ENCODE data around the gene MATR3. TPM values are rescaled to one million over a fixed set of nuclear protein-coding genes. Genes with fewer than 3 reads are reported as not detected.

MATR3 gene
- total and polyA plus RNA-seq, 7 experiments from 2014 or later = 219 to 379 (median 291) TPM

GRCh38 chr5:139283252-139284166 lies 10.0 kb upstream of the MATR3 start:
- Mint-ChIP-seq H3K27ac (peak overlapping the region in 1 of 9 donors; percentile 3), H3K27me3 (no peaks in the 10 kb centered on the region), H3K36me3 (peaks cover 15 to 32% (median 25%) of the 10 kb centered on the region in 5 donors), H3K9me3 (peaks cover 0 to 3% (median 0%) of the 10 kb centered on the region in 11 donors), H3K4me1 (peaks cover 0 to 16% (median 4%) of the 10 kb centered on the region in 7 donors), H3K4me3 (no peak overlapping the region)
- Histone ChIP-seq H3K4me3 (ENCODE audit: low read length) (no peak overlapping the region), H3K4me1 (ENCODE audit: control insufficient read depth in 2 of 2, insufficient read depth in 2 of 2, low read length in 2 of 2) (no peaks in the 10 kb centered on the region), H3K36me3 (ENCODE audit: control insufficient read depth in 2 of 3, insufficient read depth in 3 of 3, low read length in 3 of 3) (peaks cover 0 to 28% (median 0%) of the 10 kb centered on the region in 3 experiments), H3K27me3 (ENCODE audit: control insufficient read depth in 2 of 2, insufficient read depth in 2 of 2, low read length in 2 of 2) (no peaks in the 10 kb centered on the region), H3K27ac (ENCODE audit: low read depth, low read length) (no peak overlapping the region), H3K9me3 (ENCODE audit: control insufficient read depth in 2 of 3, low read length in 3 of 3) (no peaks in the 10 kb centered on the region)
- DNase-seq = no peak
- POLR2A ChIA-PET = interaction anchor here (1.0 kb wide), 1 partner anchor 10 kb away, joined by 4 read pairs; no protein-coding TSS in a partner anchor
- intact Hi-C loops (cut with micrococcal nuclease) = no loop called here
- ATAC-seq = no peak
- CTCF ChIA-PET = no interaction called here

GRCh38 chr5:139284295-139284694 lies 9.2 kb upstream of the MATR3 start:
- H3K9me3 ChIP-seq (ENCODE audit: control insufficient read depth in 2 of 3, low read length in 3 of 3) = no peaks in the 10 kb centered on the region
- H3K36me3 ChIP-seq (ENCODE audit: control insufficient read depth in 2 of 3, insufficient read depth in 3 of 3, low read length in 3 of 3) = peaks cover 0 to 24% (median 0%) of the 10 kb centered on the region in 3 experiments
- Mint-ChIP-seq H3K36me3 (peaks cover 15 to 32% (median 23%) of the 10 kb centered on the region in 5 donors), H3K4me3 (no peak overlapping the region), H3K27ac (no peak overlapping the region), H3K9me3 (peaks cover 0 to 3% (median 0%) of the 10 kb centered on the region in 11 donors), H3K27me3 (no peaks in the 10 kb centered on the region), H3K4me1 (peaks cover 0 to 19% (median 4%) of the 10 kb centered on the region in 7 donors)
- H3K4me1 ChIP-seq (ENCODE audit: control insufficient read depth in 2 of 2, insufficient read depth in 2 of 2, low read length in 2 of 2) = no peaks in the 10 kb centered on the region
- ATAC-seq = no peak
- intact Hi-C loops (cut with micrococcal nuclease) = no loop called here
- H3K27ac ChIP-seq (ENCODE audit: low read depth, low read length) = no peak overlapping the region
- H3K4me3 ChIP-seq (ENCODE audit: low read length) = no peak overlapping the region
- POLR2A ChIA-PET = interaction anchor here (0.7 to 1.3 kb wide), 3 partner anchors 9 to 211 kb away, joined by 5 to 6 read pairs (median 6); partner anchors contain the start of gene MATR3
- no peak for DNase-seq
- CTCF ChIA-PET = no interaction called here
- no peaks in the 10 kb centered on the region for H3K27me3 ChIP-seq (ENCODE audit: control insufficient read depth in 2 of 2, insufficient read depth in 2 of 2, low read length in 2 of 2)

- ChIA-PET CTCF (interaction anchor here (0.9 kb wide), 1 partner anchor 106 kb away, joined by 3 read pairs; no protein-coding TSS in a partner anchor), POLR2A (interaction anchor here (2.0 kb wide), 1 partner anchor 46 kb away, joined by 6 read pairs; no protein-coding TSS in a partner anchor)
- Mint-ChIP-seq H3K9me3 (peaks cover 0 to 3% (median 0%) of the 10 kb centered on the region in 11 donors), H3K36me3 (peaks cover 15 to 32% (median 23%) of the 10 kb centered on the region in 5 donors), H3K4me3 (no peak overlapping the region), H3K27ac (peak overlapping the region in 2 of 9 donors; percentile 11 to 43), H3K4me1 (peaks cover 0 to 18% (median 4%) of the 10 kb centered on the region in 7 donors), H3K27me3 (no peaks in the 10 kb centered on the region)
- Histone ChIP-seq H3K4me1 (ENCODE audit: control insufficient read depth in 2 of 2, insufficient read depth in 2 of 2, low read length in 2 of 2) (no peaks in the 10 kb centered on the region), H3K27ac (ENCODE audit: low read depth, low read length) (no peak overlapping the region), H3K4me3 (ENCODE audit: low read length) (no peak overlapping the region), H3K36me3 (ENCODE audit: control insufficient read depth in 2 of 3, insufficient read depth in 3 of 3, low read length in 3 of 3) (peaks cover 0 to 17% (median 0%) of the 10 kb centered on the region in 3 experiments), H3K9me3 (ENCODE audit: control insufficient read depth in 2 of 3, low read length in 3 of 3) (no peaks in the 10 kb centered on the region), H3K27me3 (ENCODE audit: control insufficient read depth in 2 of 2, insufficient read depth in 2 of 2, low read length in 2 of 2) (no peaks in the 10 kb centered on the region)
- DNase-seq (no peak), ATAC-seq (no peak)
- intact Hi-C loops (cut with micrococcal nuclease) = loop anchor here in 1 of 2 donors (5.0 kb wide), 1 partner anchor 406 kb away; no protein-coding TSS in a partner anchor
Measured at GRCh38 chr5:139285651-139286392, 7.7 kb upstream of the MATR3 start.

GRCh38 chr5:139287890-139288635 lies 5.5 kb upstream of the MATR3 start:
- ATAC-seq = peak; percentile 57
- peaks cover 0 to 20% (median 5%) of the 10 kb centered on the region in 7 donors for H3K4me1 Mint-ChIP-seq
- peaks cover 15 to 33% (median 21%) of the 10 kb centered on the region in 5 donors for H3K36me3 Mint-ChIP-seq
- ChIA-PET POLR2A (interaction anchor here (1.3 kb wide), 1 partner anchor 16 kb away, joined by 3 read pairs; no protein-coding TSS in a partner anchor), CTCF (interaction anchor here (0.6 to 2.7 kb wide), 3 partner anchors 29 to 226 kb away, joined by 3 to 6 read pairs (median 6); no protein-coding TSS in a partner anchor)
- Histone ChIP-seq H3K27me3 (ENCODE audit: control insufficient read depth in 2 of 2, insufficient read depth in 2 of 2, low read length in 2 of 2) (no peaks in the 10 kb centered on the region), H3K4me1 (ENCODE audit: control insufficient read depth in 2 of 2, insufficient read depth in 2 of 2, low read length in 2 of 2) (peaks cover 0 to 3% of the 10 kb centered on the region in 2 donors), H3K27ac (ENCODE audit: low read depth, low read length) (no peak overlapping the region), H3K4me3 (ENCODE audit: low read length) (no peak overlapping the region), H3K36me3 (ENCODE audit: control insufficient read depth in 2 of 3, insufficient read depth in 3 of 3, low read length in 3 of 3) (peaks cover 0 to 12% (median 0%) of the 10 kb centered on the region in 3 experiments), H3K9me3 (ENCODE audit: control insufficient read depth in 2 of 3, low read length in 3 of 3) (no peaks in the 10 kb centered on the region)
- intact Hi-C loops (cut with micrococcal nuclease) = loop anchor here in 1 of 2 donors (1.0 to 5.0 kb wide), 7 partner anchors 53 to 477 kb away; partner anchors contain the start of gene PAIP2
- peak overlapping the region in 2 of 9 donors; percentile 0 to 7 for H3K27ac Mint-ChIP-seq
- H3K27me3 Mint-ChIP-seq = no peaks in the 10 kb centered on the region
- peaks cover 0 to 3% (median 0%) of the 10 kb centered on the region in 11 donors for H3K9me3 Mint-ChIP-seq
- H3K4me3 Mint-ChIP-seq = no peak overlapping the region
- DNase-seq = peak in 4 of 9 donors; percentile 21 to 38 (median 34)

GRCh38 chr5:139291051-139291450 lies 2.5 kb upstream of the MATR3 start:
- POLR2A ChIA-PET = no interaction called here
- peaks cover 0 to 25% (median 0%) of the 10 kb centered on the region in 5 donors for H3K36me3 Mint-ChIP-seq

More at GRCh38 chr5:139291051-139291450, 2.5 kb upstream of the MATR3 start:
- peaks cover 0 to 2% (median 0%) of the 10 kb centered on the region in 11 donors for H3K9me3 Mint-ChIP-seq
- H3K27me3 ChIP-seq (ENCODE audit: control insufficient read depth in 2 of 2, insufficient read depth in 2 of 2, low read length in 2 of 2) = no peaks in the 10 kb centered on the region
- peaks cover 9 to 31% (median 16%) of the 10 kb centered on the region in 7 donors for H3K4me1 Mint-ChIP-seq
- ATAC-seq = no peak
- no peak overlapping the region for H3K4me3 Mint-ChIP-seq
- H3K4me1 ChIP-seq (ENCODE audit: control insufficient read depth in 2 of 2, insufficient read depth in 2 of 2, low read length in 2 of 2) = peaks cover 4 to 10% of the 10 kb centered on the region in 2 donors
- H3K9me3 ChIP-seq (ENCODE audit: control insufficient read depth in 2 of 3, low read length in 3 of 3) = no peaks in the 10 kb centered on the region
- peak overlapping the region in 1 of 9 donors; percentile 77 for H3K27ac Mint-ChIP-seq
- no peak overlapping the region for H3K4me3 ChIP-seq (ENCODE audit: low read length)
- intact Hi-C loops (cut with micrococcal nuclease) = loop anchor here (5.0 to 10.0 kb wide), 8 partner anchors 221 to 1536 kb away; partner anchors contain the start of genes BRD8 (in 1 of the 2), FAM53C (in 1 of the 2), HNRNPA0 (in 1 of the 2) and KDM3B (in 1 of the 2)
- H3K27ac ChIP-seq (ENCODE audit: low read depth, low read length) = no peak overlapping the region
- H3K27me3 Mint-ChIP-seq = no peaks in the 10 kb centered on the region
- CTCF ChIA-PET = no interaction called here
- H3K36me3 ChIP-seq (ENCODE audit: control insufficient read depth in 2 of 3, insufficient read depth in 3 of 3, low read length in 3 of 3) = peaks cover 0 to 13% (median 0%) of the 10 kb centered on the region in 3 experiments
- DNase-seq = no peak
